HTERT RPE-1 (cell line): ENCODE data around the gene MAPK8IP1.

Source experiments
- in situ Hi-C: fragments of 300-500 bp; cut with MboI; formaldehyde crosslinking; loops from 4 replicates; pipeline ENCODE4 v1.14.3; 2020; ENCODE audit warnings: low sequenced_read_pairs

The MAPK8IP1 gene

GRCh38 chr11:45936511-45937054 lies 51.1 kb downstream of the MAPK8IP1 start:
- in situ Hi-C loops, result no loop called here

- in situ Hi-C loops, result no loop called here
Measured at GRCh38 chr11:45937916-45938315, 52.5 kb downstream of the MAPK8IP1 start.

- in situ Hi-C loops, result no loop called here
Measured at GRCh38 chr11:45939836-45940235, 54.4 kb downstream of the MAPK8IP1 start.

GRCh38 chr11:45941285-45941684 lies 55.8 kb downstream of the MAPK8IP1 start:
- in situ Hi-C loops, result no loop called here

- in situ Hi-C loops, result no loop called here
Measured at GRCh38 chr11:45942381-45942780, 56.9 kb downstream of the MAPK8IP1 start.

- in situ Hi-C loops, result no loop called here
Measured at GRCh38 chr11:45945397-45945999, 60.0 kb downstream of the MAPK8IP1 start.

- in situ Hi-C loops, result no loop called here
Measured at GRCh38 chr11:45947885-45948284, 62.4 kb downstream of the MAPK8IP1 start.

GRCh38 chr11:45948356-45948755 lies 62.9 kb downstream of the MAPK8IP1 start:
- in situ Hi-C loops, result no loop called here

GRCh38 chr11:45949992-45950407 lies 64.5 kb downstream of the MAPK8IP1 start:
- in situ Hi-C loops, result no loop called here
